PFSK-1 (cell line): Measurements from ENCODE around the gene C2CD5.

Source experiments
- FOXP2 ChIP-seq: optimal IDR thresholded peaks from 2 replicates; pipeline ENCODE3; 2011; ENCODE audit warnings: borderline replicate concordance, control low read depth, inconsistent platforms; ENCODE audit not compliant: insufficient read depth; ENCODE audit errors: extremely low read length, extremely low read depth
- POLR2AphosphoS5 ChIP-seq: IDR thresholded peaks from 2 replicates; pipeline ENCODE4 v1.6.1; 2012; ENCODE audit warnings: low read depth, mild to moderate bottlenecking, control low read depth, low read length, moderate library complexity
- SIN3A ChIP-seq: IDR thresholded peaks from 2 replicates; pipeline ENCODE4 v1.6.1; 2012; ENCODE audit warnings: mild to moderate bottlenecking, low read length, moderate library complexity, borderline replicate concordance; ENCODE audit not compliant: insufficient read depth
- TAF1 ChIP-seq: IDR thresholded peaks from 2 replicates; pipeline ENCODE4 v1.6.1; 2012; ENCODE audit warnings: low read length, control low read depth, borderline replicate concordance; ENCODE audit not compliant: insufficient read depth
- TF ChIP-seq, protein P1 (sequence below), 2 experiments: IDR thresholded peaks; 2 replicates each; pipeline versions ENCODE4 v1.6.1 to v1.8.0; 2011 to 2012; ENCODE audit warnings: low read depth in 2 of 2, low read length in 2 of 2, control low read depth in 1 of 2, inconsistent platforms in 1 of 2, mild to moderate bottlenecking in 1 of 2, moderate library complexity in 1 of 2; ENCODE audit not compliant: insufficient read depth in 1 of 2

The C2CD5 gene

GRCh38 chr12:22562036-22563028, 18.0 kb upstream of the C2CD5 start:
- TF ChIP-seq, protein P1, sequence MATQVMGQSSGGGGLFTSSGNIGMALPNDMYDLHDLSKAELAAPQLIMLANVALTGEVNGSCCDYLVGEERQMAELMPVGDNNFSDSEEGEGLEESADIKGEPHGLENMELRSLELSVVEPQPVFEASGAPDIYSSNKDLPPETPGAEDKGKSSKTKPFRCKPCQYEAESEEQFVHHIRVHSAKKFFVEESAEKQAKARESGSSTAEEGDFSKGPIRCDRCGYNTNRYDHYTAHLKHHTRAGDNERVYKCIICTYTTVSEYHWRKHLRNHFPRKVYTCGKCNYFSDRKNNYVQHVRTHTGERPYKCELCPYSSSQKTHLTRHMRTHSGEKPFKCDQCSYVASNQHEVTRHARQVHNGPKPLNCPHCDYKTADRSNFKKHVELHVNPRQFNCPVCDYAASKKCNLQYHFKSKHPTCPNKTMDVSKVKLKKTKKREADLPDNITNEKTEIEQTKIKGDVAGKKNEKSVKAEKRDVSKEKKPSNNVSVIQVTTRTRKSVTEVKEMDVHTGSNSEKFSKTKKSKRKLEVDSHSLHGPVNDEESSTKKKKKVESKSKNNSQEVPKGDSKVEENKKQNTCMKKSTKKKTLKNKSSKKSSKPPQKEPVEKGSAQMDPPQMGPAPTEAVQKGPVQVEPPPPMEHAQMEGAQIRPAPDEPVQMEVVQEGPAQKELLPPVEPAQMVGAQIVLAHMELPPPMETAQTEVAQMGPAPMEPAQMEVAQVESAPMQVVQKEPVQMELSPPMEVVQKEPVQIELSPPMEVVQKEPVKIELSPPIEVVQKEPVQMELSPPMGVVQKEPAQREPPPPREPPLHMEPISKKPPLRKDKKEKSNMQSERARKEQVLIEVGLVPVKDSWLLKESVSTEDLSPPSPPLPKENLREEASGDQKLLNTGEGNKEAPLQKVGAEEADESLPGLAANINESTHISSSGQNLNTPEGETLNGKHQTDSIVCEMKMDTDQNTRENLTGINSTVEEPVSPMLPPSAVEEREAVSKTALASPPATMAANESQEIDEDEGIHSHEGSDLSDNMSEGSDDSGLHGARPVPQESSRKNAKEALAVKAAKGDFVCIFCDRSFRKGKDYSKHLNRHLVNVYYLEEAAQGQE (IDR thresholded peaks at IDR 0.05; ENCODE audit: insufficient read depth in 1 of 2, low read depth in 2 of 2, low read length in 2 of 2) = no peak
- TF ChIP-seq POLR2AphosphoS5 (no peak), FOXP2 (no peak), SIN3A (no peak), TAF1 (no peak)

DNA sequence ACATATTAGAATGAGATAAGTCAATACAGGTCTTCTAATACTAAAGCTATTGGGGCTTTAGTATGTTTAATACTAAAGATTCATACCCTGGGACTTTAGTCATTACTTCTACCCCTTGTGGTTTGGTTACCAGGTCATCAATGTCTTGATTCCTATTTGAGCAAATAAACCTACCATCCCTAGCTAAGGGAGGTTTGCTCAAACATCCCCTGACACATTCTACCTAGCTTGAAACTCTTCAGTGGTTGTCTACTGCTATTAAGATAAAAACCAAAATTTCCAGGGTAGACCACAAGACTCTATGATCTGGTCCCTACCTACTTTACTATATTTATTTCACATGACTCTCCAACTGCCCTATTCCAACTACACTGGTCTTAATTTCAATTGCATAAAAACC, 7.3 kb upstream of the C2CD5 start:
- TF ChIP-seq TAF1 (no peak), POLR2AphosphoS5 (no peak), SIN3A (no peak), FOXP2 (no peak)
- TF ChIP-seq, protein P1 (IDR thresholded peaks at IDR 0.05; ENCODE audit: insufficient read depth in 1 of 2, low read depth in 2 of 2, low read length in 2 of 2) = no peak

DNA sequence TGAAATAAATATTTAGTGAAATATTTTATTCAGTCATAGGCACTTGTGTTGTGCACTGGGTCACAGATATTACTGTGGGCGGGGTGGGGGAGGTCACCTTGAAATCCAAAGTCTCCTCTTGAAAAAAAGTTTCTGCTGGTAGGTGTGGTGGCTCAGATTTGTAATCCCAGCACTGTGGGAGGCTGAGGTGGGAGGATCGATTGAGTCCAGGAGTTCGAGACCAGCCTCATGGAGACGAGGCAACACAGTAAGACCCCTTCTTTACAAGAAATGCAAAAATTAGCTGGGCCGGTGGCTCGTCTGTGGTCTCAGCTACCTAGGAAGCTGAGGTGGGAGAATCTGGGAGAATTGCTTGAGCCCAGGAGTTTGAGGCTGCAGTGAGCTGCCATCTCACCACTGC, 913 bp upstream of the C2CD5 start:
- TF ChIP-seq, protein P1 (IDR thresholded peaks at IDR 0.05; ENCODE audit: insufficient read depth in 1 of 2, low read depth in 2 of 2, low read length in 2 of 2) = no peak
- TF ChIP-seq TAF1 (no peak), SIN3A (no peak), FOXP2 (no peak), POLR2AphosphoS5 (no peak)

- TF ChIP-seq POLR2AphosphoS5 = no peak
- no peak for TF ChIP-seq FOXP2
- TF ChIP-seq, protein P1 (IDR thresholded peaks at IDR 0.05; ENCODE audit: insufficient read depth in 1 of 2, low read depth in 2 of 2, low read length in 2 of 2) = no peak
- no peak for TF ChIP-seq SIN3A
- TF ChIP-seq TAF1 = no peak
Measured at GRCh38 chr12:22543246-22544037, 900 bp downstream of the C2CD5 start.
